GM10847 (cell line): ENCODE results near the gene MYNN.

Experiments used
- POLR2A ChIP-seq: IDR thresholded peaks from 2 replicates; pipeline ENCODE4 v1.6.1; 2011; ENCODE audit not compliant: insufficient read length; ENCODE audit errors: extremely low read depth

Gene MYNN

GRCh38 chr3:169772897-169773816 is at the start of gene MYNN:
Gene MYNN, plus strand, starts transcription at chr3:169773396. Its CDS starts 900 bp downstream, at chr3:169774296.
- TF ChIP-seq POLR2A = peak; percentile 98

DNA sequence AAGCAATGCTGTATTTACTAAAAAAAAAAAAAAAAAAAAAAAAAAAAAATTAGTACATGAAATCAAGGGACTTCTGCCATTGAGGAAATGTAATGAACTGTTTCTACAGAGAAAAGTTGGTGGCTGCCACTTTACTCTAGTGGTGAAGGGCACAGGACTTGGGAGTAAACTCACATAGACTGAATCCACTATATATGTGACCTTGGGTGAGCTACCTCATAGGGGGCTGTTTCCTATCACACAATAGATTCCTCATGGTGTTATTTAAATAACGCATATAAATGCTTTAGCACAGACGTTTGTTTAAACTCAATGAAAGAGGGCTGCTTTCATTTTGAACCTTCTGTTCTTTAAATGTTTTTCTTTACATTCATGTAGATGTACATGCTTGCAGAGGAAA is 34.1 kb upstream of the MYNN start:
- no peak for TF ChIP-seq POLR2A

GRCh38 chr3:169744366-169745054 is 28.7 kb upstream of the MYNN start:
- TF ChIP-seq POLR2A = no peak

GRCh38 chr3:169746924-169747323 is 26.3 kb upstream of the MYNN start:
- no peak for TF ChIP-seq POLR2A

DNA sequence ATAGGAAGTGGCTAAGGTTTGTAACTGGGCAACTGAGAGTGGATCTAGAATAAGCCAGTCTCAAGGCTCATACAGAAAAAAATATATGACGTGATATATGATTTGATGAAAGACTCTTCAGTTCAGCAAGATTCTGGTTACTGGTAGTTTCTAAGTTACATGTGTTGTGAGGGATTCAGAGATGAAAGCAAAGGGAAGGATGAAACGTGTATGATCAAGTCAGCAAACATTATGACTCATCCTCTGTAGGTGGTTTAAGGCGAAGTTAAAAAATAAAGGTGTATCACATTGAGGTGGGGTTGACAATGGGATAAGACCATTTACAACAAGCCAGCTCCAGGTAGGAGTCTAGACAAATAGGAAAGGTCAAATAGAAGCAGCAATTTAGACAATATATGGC is 24.5 kb upstream of the MYNN start:
- TF ChIP-seq POLR2A = no peak

DNA sequence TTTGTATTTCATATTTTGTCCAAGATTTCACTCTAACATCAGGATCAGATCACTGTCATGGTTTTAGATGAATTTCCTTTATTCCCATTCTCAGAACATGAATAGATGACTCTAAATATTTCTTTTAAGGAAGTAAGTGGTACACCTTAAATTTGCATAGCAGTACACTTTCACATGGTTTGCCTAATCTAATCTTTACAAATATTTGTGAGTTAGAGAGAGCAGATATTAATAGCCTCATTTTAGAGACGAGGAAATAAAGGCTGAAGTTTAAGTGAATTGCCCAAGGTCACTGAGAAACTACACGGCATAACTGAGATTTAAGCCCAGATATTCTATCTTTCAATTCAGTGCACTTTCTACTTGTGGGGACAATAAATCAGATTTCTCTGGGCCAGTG is 22.5 kb upstream of the MYNN start:
- no peak for TF ChIP-seq POLR2A

DNA sequence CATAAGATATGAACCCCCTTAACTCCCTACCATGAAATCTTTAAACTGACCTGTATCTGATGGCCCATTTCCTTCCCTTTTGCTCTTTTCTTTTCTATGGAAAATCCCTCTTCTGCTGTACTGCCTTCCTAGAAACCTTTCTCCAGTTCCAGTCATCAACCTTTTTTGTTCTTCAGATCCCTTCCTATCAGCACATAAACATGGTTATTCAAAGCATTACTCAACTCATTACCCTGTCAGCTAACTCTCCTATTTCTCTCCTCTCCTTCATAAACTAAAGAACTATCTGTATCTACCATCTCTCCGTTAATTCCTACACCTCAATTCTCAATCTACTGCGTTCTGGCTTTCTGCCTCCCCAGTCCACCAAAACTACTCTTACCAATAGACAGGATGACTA is 21.3 kb upstream of the MYNN start:
- TF ChIP-seq POLR2A = no peak

DNA sequence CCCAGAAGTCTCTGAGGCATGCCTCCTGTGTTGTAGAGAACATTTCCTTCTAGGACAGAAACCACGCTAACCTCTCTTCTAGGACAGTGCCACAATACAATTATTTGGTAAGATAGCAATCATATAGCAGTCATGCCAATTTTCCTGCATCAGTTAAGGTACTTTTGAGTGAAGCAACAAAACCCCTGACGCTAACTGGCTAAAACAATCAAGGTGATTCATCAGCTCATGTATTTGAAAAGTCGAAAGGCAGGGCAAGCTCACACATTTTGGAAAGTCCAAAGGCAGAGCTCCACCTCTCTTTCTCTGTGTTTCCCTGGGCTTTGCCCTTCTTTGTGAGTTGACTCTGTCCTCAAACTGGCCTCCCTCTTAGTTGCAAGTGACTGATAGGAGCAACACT is 18.5 kb upstream of the MYNN start:
- TF ChIP-seq POLR2A = no peak

- TF ChIP-seq POLR2A = no peak
Observed at GRCh38 chr3:169755488-169755887, 17.7 kb upstream of the MYNN start.

GRCh38 chr3:169758359-169758994 is 14.7 kb upstream of the MYNN start:
- no peak for TF ChIP-seq POLR2A

- no peak for TF ChIP-seq POLR2A
Observed at GRCh38 chr3:169759256-169759655, 13.9 kb upstream of the MYNN start.

DNA sequence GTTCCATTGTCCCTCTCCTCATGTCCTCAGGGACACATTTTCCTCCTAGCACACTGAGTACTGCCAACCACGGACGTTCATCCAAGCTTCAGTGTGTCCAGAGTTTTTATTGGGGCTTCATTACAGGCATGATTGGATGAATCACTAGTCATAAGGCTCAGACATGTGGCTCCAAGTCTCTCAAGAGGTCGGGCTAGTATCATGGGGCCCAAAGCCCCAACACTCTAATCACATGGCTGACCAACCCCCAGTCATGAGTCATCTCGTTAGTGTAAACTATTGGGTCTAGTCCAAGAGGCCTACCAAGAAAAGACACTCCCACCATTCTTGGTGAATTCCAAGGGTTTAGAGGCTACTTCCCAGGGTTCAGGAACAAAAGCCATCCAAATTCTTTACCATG is 12.7 kb upstream of the MYNN start:
- TF ChIP-seq POLR2A = no peak

GRCh38 chr3:169764312-169764881 is 8.8 kb upstream of the MYNN start:
- TF ChIP-seq POLR2A = no peak

- TF ChIP-seq POLR2A = peak; percentile 83
Observed at GRCh38 chr3:169764882-169765612, 8.1 kb upstream of the MYNN start, which contains the start of gene TERC. Gene TERC, minus strand, starts transcription at chr3:169765060.
